H1 (cell line): Measurements from ENCODE around the gene RANBP17. TPM values are rescaled to one million over a fixed set of nuclear protein-coding genes. Genes with fewer than 3 reads are reported as not detected.
"Not testable (repeated sequence)": the region's sequence is repeated elsewhere in the genome, so short reads cannot be mapped to it uniquely, and the experiment has no call there.

Experiments used
- CTCF ChIA-PET: fragments of 300-600 bp; sonication (Branson Sonifier 250); formaldehyde crosslinking; loops from one replicate; lab custom pipeline; 2021; ENCODE audit not compliant: partially characterized antibody; lab: Charles Lee
- POLR2A ChIA-PET: fragments of 300-600 bp; sonication (Branson Sonifier 250); formaldehyde crosslinking; loops from one replicate; lab custom pipeline; 2021; ENCODE audit warnings: inconsistent platforms; ENCODE audit not compliant: partially characterized antibody; lab: Charles Lee
- DNase-seq, 2 experiments: peaks; one replicate each; pipeline versions ENCODE4 v3.0.0 to v3.0.0-alpha.2; 2010 to 2022; ENCODE audit warnings: low spot score in 2 of 2, low read depth in 1 of 2, mixed read lengths in 1 of 2
- FAIRE-seq: peaks from 2 replicates; lab custom pipeline; 2011; peaks lifted over from hg19 to GRCh38; lab: Jason Lieb, UNC
- H2AFZ ChIP-seq: 2 replicates; pipeline ENCODE4 v1.8.1; 2012; ENCODE audit warnings: low read length, inconsistent platforms
- H2AK5ac ChIP-seq: 2 replicates; pipeline ENCODE4 v1.6.1; 2013; ENCODE audit warnings: low read depth, low read length
- H2BK120ac ChIP-seq: replicated peaks from 2 replicates; pipeline ENCODE3; 2013; ENCODE audit warnings: low read depth, low read length, inconsistent platforms
- H2BK12ac ChIP-seq: 2 replicates; pipeline ENCODE4 v1.6.1; 2013; ENCODE audit warnings: low read depth, low read length
- H2BK15ac ChIP-seq: 2 replicates; pipeline ENCODE4 v1.6.1; 2013; ENCODE audit warnings: low read length
- H2BK20ac ChIP-seq: 2 replicates; pipeline ENCODE4 v1.6.1; 2013; ENCODE audit warnings: low read length
- H2BK5ac ChIP-seq: 2 replicates; pipeline ENCODE4 v1.6.1; 2013; ENCODE audit warnings: low read depth, low read length
- H3K14ac ChIP-seq: 2 replicates; pipeline ENCODE4 v1.6.1; 2013; ENCODE audit warnings: inconsistent platforms; ENCODE audit not compliant: insufficient read length
- H3K18ac ChIP-seq: 2 replicates; pipeline ENCODE4 v1.6.1; 2013; ENCODE audit warnings: low read length; ENCODE audit errors: extremely low read depth
- H3K23ac ChIP-seq: 2 replicates; pipeline ENCODE4 v1.6.1; 2013; ENCODE audit warnings: inconsistent platforms; ENCODE audit not compliant: insufficient read length
- H3K23me2 ChIP-seq: 2 replicates; pipeline ENCODE4 v1.6.1; 2013; ENCODE audit warnings: low read depth, low read length
- H3K27ac ChIP-seq: 2 replicates; pipeline ENCODE4 v1.6.1; 2011; ENCODE audit warnings: low read depth, low read length, inconsistent platforms
- H3K27me3 ChIP-seq, 4 experiments: replicated peaks in 1 of 4; 1 replicate in 1 of 4; 2 replicates in 3 of 4; pipeline versions ENCODE4 v1.6.1 to v1.8.1; 2011 to 2013; ENCODE audit warnings: low read length in 3 of 4, mild to moderate bottlenecking in 3 of 4, inconsistent platforms in 2 of 4, mixed read lengths in 2 of 4, moderate library complexity in 1 of 4; ENCODE audit not compliant: control insufficient read depth in 3 of 4, insufficient read depth in 3 of 4; ENCODE audit errors: extremely low read depth in 1 of 4
- H3K36me3 ChIP-seq, 4 experiments: 2 replicates each; pipeline versions ENCODE4 v1.6.1 to v1.8.1; 2011 to 2013; ENCODE audit warnings: mild to moderate bottlenecking in 4 of 4, low read length in 3 of 4, moderate library complexity in 2 of 4, control low read depth in 1 of 4, inconsistent platforms in 1 of 4; ENCODE audit not compliant: insufficient read depth in 4 of 4, control insufficient read depth in 2 of 4
- H3K4ac ChIP-seq: replicated peaks from 2 replicates; pipeline ENCODE3; 2013; ENCODE audit warnings: low read length, low read depth, mixed read lengths, inconsistent platforms; ENCODE audit not compliant: insufficient read length
- H3K4me1 ChIP-seq, 4 experiments: replicated peaks in 1 of 4; 1 replicate in 1 of 4; 2 replicates in 3 of 4; pipeline versions ENCODE4 v1.6.1 to v1.8.1; 2011 to 2013; ENCODE audit warnings: low read length in 3 of 4, inconsistent platforms in 2 of 4, mixed read lengths in 1 of 4; ENCODE audit not compliant: insufficient read depth in 4 of 4, control insufficient read depth in 3 of 4
- H3K4me2 ChIP-seq, 2 experiments: 2 replicates each; pipeline versions ENCODE4 v1.6.1 to v1.8.1; 2011 to 2013; ENCODE audit warnings: low read depth in 2 of 2, low read length in 2 of 2, control low read depth in 1 of 2, inconsistent platforms in 1 of 2, mild to moderate bottlenecking in 1 of 2; ENCODE audit not compliant: insufficient read depth in 1 of 2
- H3K4me3 ChIP-seq, 4 experiments: fragments of 200-600, 300-600 bp in 1 of 4; sonication (generic), shearing (Covaris generic), sonication (Bioruptor Twin) in 1 of 4; 2 replicates each; pipeline versions ENCODE4 v1.5.1 to v1.8.1; 2011 to 2016; ENCODE audit warnings: low read length in 4 of 4, low read depth in 3 of 4, control low read depth in 2 of 4, inconsistent platforms in 2 of 4, mild to moderate bottlenecking in 2 of 4, mixed read lengths in 1 of 4, moderate library complexity in 1 of 4; ENCODE audit not compliant: insufficient read depth in 2 of 4; ENCODE audit errors: extremely low read depth in 1 of 4
- H3K56ac ChIP-seq: replicated peaks from 2 replicates; pipeline ENCODE3; 2013; ENCODE audit warnings: low read depth, mild to moderate bottlenecking, mixed read lengths, low read length, inconsistent platforms; ENCODE audit not compliant: insufficient read length
- H3K79me1 ChIP-seq: 2 replicates; pipeline ENCODE4 v1.6.1; 2013; ENCODE audit warnings: low read depth, low read length, control low read depth
- H3K79me2 ChIP-seq, 2 experiments: 2 replicates each; pipeline versions ENCODE4 v1.6.1 to v1.8.1; 2012 to 2013; ENCODE audit warnings: low read length in 2 of 2, mild to moderate bottlenecking in 2 of 2, inconsistent platforms in 1 of 2; ENCODE audit not compliant: insufficient read depth in 2 of 2, control insufficient read depth in 1 of 2
- H3K9ac ChIP-seq, 4 experiments: replicated peaks in 1 of 4; 1 replicate in 1 of 4; 2 replicates in 3 of 4; pipeline versions ENCODE4 v1.6.1 to v1.8.1; 2011 to 2013; ENCODE audit warnings: low read depth in 3 of 4, low read length in 3 of 4, control low read depth in 2 of 4, mild to moderate bottlenecking in 2 of 4, moderate library complexity in 2 of 4, inconsistent platforms in 1 of 4; ENCODE audit errors: extremely low read depth in 1 of 4
- H3K9me3 ChIP-seq, 2 experiments: 2 replicates each; pipeline versions ENCODE4 v1.6.1 to v1.8.1; 2012 to 2013; ENCODE audit warnings: mild to moderate bottlenecking in 2 of 2, moderate library complexity in 2 of 2, control low read depth in 1 of 2, inconsistent platforms in 1 of 2, low read depth in 1 of 2, low read length in 1 of 2, mixed read lengths in 1 of 2; ENCODE audit not compliant: insufficient read depth in 2 of 2
- H4K20me1 ChIP-seq, 2 experiments: replicated peaks in 1 of 2; 2 replicates each; pipeline versions ENCODE3 to v1.8.1; 2011 to 2013; ENCODE audit warnings: inconsistent platforms in 2 of 2, low read length in 2 of 2, mild to moderate bottlenecking in 1 of 2; ENCODE audit not compliant: insufficient read depth in 2 of 2, control insufficient read depth in 1 of 2
- H4K5ac ChIP-seq: 2 replicates; pipeline ENCODE4 v1.6.1; 2013; ENCODE audit warnings: low read length, low read depth, mixed read lengths, inconsistent platforms; ENCODE audit not compliant: insufficient read length
- H4K8ac ChIP-seq: 2 replicates; pipeline ENCODE4 v1.8.0; 2013; ENCODE audit warnings: mild to moderate bottlenecking, moderate library complexity, low read length, inconsistent platforms; ENCODE audit not compliant: insufficient read depth; ENCODE audit errors: extremely low read depth
- H4K91ac ChIP-seq: replicated peaks from 2 replicates; pipeline ENCODE3; 2013; ENCODE audit warnings: low read length, mixed read lengths, inconsistent platforms; ENCODE audit not compliant: insufficient read length
- WGBS, 2 experiments: shearing (Covaris generic) in 1 of 2; methylation state at CpG; one replicate each; pipeline versions ENCODE4 v1.1.6 to v1.1.7; 2013 to 2015; ENCODE audit warnings: low lambda C conversion rate in 2 of 2, mixed read lengths in 2 of 2, inconsistent platforms in 1 of 2, low coverage in 1 of 2, missing lambda C conversion rate in 1 of 2; ENCODE audit not compliant: insufficient replicate concordance in 2 of 2, insufficient coverage in 1 of 2, insufficient read length in 1 of 2; ENCODE audit errors: extremely low coverage in 1 of 2, missing lambda C conversion rate in 1 of 2; 5-methylcytosine and 5-hydroxymethylcytosine counted together
- polyA plus RNA-seq, 7 experiments: library from polyadenylated mRNA; depleted of rRNA in 3 of 7; stranded (reverse) in 5 of 7; unstranded in 2 of 7; fragments of >200 nt in 5 of 7; fragments of 200-250 nt in 2 of 7; gene quantifications; 1 replicate in 5 of 7; 2 replicates in 1 of 7; 4 replicates in 1 of 7; pipeline versions ENCODE4 v1.2.1 to v1.2.3, GENCODE V29; 2011 to 2013; ENCODE audit warnings: missing spikeins in 2 of 7, mixed read lengths in 2 of 7
- total RNA-seq: library from RNA; stranded (reverse); fragmentation: NEBNext Ultra II Directional; extraction: Animal tissue kit (Norgen Biotek cat#: 25700); gene quantifications from 2 replicates; pipeline ENCODE4 v1.2.1, GENCODE V29; 2021

Gene RANBP17
- total and polyA plus RNA-seq, 2 of the 8 experiments (the other 6 are each of a cell fraction or from before 2014, with no cell fraction given), result 8.6 to 21.3 TPM

DNA sequence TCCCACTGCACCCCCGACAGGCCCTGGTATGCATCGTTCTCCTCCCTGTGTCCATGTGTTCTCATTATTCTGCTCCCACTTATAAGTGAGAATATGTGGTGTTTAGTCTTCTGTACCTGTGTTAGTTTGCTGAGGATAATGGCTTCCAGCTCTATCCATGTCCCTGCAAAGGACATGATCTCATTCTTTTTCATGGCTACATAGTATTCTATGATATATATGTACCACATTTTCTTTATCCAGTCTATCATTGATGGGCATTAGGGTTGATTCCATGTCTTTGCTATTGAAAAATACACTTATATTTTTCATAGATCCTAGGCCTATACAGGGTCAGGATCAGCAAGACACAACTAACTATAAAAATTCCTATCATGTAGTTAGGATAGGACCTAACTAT lies 180.1 kb downstream of the RANBP17 start:
- H2BK120ac ChIP-seq, H2BK12ac ChIP-seq, POLR2A ChIA-PET, H4K5ac ChIP-seq, H3K36me3 ChIP-seq, H3K4me3 ChIP-seq, H2BK5ac ChIP-seq, H4K20me1 ChIP-seq, H3K4ac ChIP-seq, H3K18ac ChIP-seq, H4K8ac ChIP-seq, H3K23ac ChIP-seq, H2AK5ac ChIP-seq, H4K91ac ChIP-seq, H3K27ac ChIP-seq, DNase-seq, H3K4me1 ChIP-seq, CTCF ChIA-PET, H2BK15ac ChIP-seq, H3K4me2 ChIP-seq, H3K23me2 ChIP-seq, H3K79me2 ChIP-seq, H3K27me3 ChIP-seq, H3K14ac ChIP-seq, H2AFZ ChIP-seq, H3K9ac ChIP-seq, H2BK20ac ChIP-seq, H3K56ac ChIP-seq, FAIRE-seq, H3K79me1 ChIP-seq, H3K9me3 ChIP-seq: not testable (repeated sequence)
- WGBS, 2 experiments, result 98% methylated on average over 2 of the region's 2 CpGs; no CpG with 5 or more reads in 1 of the 2 experiments
